Natural killer cell treated with Interleukin-12 subunit alpha and Interleukin-12 subunit beta and Interleukin-15 and Interleukin-18, amount 100 ng/mL, for 72 hours (primary cell): ENCODE data around the gene LHX1. TPM values are rescaled to one million over a fixed set of nuclear protein-coding genes. Genes with fewer than 3 reads are reported as not detected.

Source experiments
- ATAC-seq, 2 donors: fragments of 150-1000 bp; cut with Tn5 transposase in 1 of 2; sonication (Bioruptor Pico), chemical (Tn5 transposase) in 1 of 2; 2 replicates each; pipeline ENCODE4 v1.10.0; 2021
- DNase-seq: peaks from one replicate; pipeline ENCODE4 v3.0.0; 2022; ENCODE audit warnings: low spot score
- H3K27ac Mint-ChIP-seq, 2 donors: 1 replicate in 1 of 2; 2 replicates in 1 of 2; pipeline ENCODE4 v1.8.0; 2022; ENCODE audit warnings: mixed read lengths in 2 of 2, mild to moderate bottlenecking in 1 of 2, moderate library complexity in 1 of 2
- H3K27me3 Mint-ChIP-seq, 2 donors: 1 replicate in 1 of 2; 2 replicates in 1 of 2; pipeline ENCODE4 v1.8.0; 2022; ENCODE audit warnings: mixed read lengths in 2 of 2
- H3K36me3 Mint-ChIP-seq: one replicate; pipeline ENCODE4 v1.8.0; 2022; ENCODE audit warnings: mixed read lengths
- H3K4me1 Mint-ChIP-seq, 2 donors: 1 replicate in 1 of 2; 2 replicates in 1 of 2; pipeline ENCODE4 v1.8.0; 2022; ENCODE audit warnings: low read depth in 2 of 2, mixed read lengths in 2 of 2, mild to moderate bottlenecking in 1 of 2
- H3K4me3 Mint-ChIP-seq: one replicate; pipeline ENCODE4 v1.8.0; 2022; ENCODE audit warnings: mixed read lengths
- H3K9me3 Mint-ChIP-seq: 2 replicates; pipeline ENCODE4 v1.8.0; 2022; ENCODE audit warnings: mixed read lengths
- total RNA-seq, 2 donors: library from RNA; stranded (reverse); gene quantifications; one replicate each; pipeline ENCODE4 v1.2.3, GENCODE V29; 2022

LHX1 gene
- total RNA-seq, 2 donors from 2014 or later = 0.24 TPM; not detected in 1

DNA sequence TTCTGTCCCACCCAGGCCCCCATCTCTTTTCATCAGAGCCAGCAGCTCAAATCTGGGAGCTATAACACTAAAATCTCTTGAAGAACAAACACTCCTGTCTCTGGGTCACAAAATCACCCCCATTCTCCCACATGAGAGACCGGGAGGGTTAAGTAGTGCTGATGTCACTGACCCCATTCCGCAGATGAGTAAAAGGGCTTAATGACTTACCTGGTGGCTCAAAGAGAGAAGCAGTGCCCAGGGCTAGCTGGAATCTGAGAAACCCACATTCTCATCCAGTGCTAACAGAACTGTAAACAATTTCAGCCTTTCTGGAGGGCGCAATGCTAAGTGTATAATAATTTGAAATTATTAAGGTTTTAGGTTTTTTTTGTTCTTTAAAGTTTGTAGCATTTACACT, 26.3 kb upstream of the LHX1 start:
- Mint-ChIP-seq H3K9me3 (no peaks in the 10 kb centered on the region), H3K4me3 (no peak overlapping the region), H3K4me1 (peaks cover 0 to 4% of the 10 kb centered on the region in 2 donors), H3K27me3 (peaks cover 27 to 28% of the 10 kb centered on the region in 2 donors), H3K27ac (no peak overlapping the region), H3K36me3 (no peaks in the 10 kb centered on the region)
- ATAC-seq (no peak), DNase-seq (no peak)

DNA sequence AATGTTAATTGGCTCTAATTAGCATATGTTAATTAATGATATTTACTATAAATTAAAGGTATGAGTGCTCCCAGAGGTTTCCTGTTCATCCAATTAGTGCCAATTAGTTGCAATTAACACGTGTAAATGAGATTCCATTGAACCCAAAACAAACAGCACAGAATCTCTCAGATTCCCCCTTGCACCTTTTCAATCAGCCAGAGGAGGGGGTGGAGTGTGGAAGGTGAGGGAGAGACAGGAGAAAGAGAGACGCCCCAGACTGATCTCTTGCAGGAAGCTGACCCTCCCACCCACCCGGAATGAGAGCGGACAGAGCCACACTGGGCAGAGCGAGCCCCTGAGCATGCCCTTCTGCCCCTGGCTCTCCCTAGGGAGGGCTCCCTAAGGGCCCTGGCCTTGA, 24.1 kb upstream of the LHX1 start:
- no peak overlapping the region for H3K27ac Mint-ChIP-seq
- no peaks in the 10 kb centered on the region for H3K9me3 Mint-ChIP-seq
- DNase-seq = no peak
- H3K27me3 Mint-ChIP-seq = peaks cover 15 to 18% of the 10 kb centered on the region in 2 donors
- H3K4me3 Mint-ChIP-seq = no peak overlapping the region
- peaks cover 0 to 4% of the 10 kb centered on the region in 2 donors for H3K4me1 Mint-ChIP-seq
- no peak for ATAC-seq
- no peaks in the 10 kb centered on the region for H3K36me3 Mint-ChIP-seq

DNA sequence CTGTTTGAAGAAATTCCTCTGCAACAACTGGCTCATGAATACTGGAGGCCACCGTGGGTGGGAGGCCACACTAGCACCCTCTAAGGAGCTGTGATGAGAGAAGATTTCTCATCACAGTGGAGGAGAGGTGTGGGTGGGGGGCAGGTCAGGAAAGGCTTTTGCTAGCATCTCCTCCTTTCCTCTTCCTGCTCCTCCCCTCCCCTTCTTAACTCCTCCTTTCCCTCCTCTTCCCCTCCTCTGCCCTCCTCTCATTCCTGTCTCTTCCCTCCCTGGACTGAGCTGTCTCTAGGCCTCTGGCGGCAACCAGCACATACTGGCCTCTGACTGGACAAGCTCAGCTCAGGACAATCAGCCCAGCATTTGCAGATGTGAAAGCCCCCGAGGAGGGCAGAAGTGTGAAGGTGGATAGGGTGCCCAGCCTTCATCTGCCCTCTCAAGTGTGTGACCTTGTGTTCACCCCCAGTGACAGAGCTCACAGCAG, 19.0 kb upstream of the LHX1 start:
- Mint-ChIP-seq H3K9me3 (no peaks in the 10 kb centered on the region), H3K36me3 (no peaks in the 10 kb centered on the region), H3K27me3 (peaks cover 26 to 33% of the 10 kb centered on the region in 2 donors), H3K4me1 (peaks cover 0 to 4% of the 10 kb centered on the region in 2 donors), H3K4me3 (no peak overlapping the region), H3K27ac (no peak overlapping the region)
- ATAC-seq = no peak
- DNase-seq = no peak

DNA sequence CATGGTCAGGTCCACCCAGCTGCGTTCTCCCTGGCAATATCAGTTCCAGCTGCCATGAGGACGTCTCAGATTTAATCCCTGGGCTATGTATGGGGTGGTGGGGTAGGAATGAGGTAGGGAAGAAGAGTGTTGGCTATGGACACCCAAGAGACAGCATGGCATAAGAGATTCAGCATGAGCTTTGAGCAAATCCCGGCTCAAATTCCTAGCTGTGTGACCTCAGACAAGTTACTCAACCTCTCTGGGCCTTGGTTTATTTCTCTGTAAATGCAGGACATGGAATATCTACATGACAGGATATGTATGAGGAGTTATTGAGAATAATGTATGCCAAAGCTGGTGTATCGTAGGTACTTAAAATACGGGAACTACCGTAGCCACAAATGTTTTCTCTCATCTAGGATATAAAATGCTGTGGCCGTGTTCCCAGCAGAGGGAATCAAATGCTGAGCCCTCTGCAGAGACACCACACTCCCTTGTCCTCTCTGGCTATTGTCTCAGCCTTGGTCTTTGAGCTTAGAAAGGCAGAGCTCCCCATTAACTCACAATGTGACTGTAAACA, 17.8 kb upstream of the LHX1 start:
- no peak overlapping the region for H3K4me3 Mint-ChIP-seq
- H3K27me3 Mint-ChIP-seq = peaks cover 26 to 36% of the 10 kb centered on the region in 2 donors
- no peak overlapping the region for H3K27ac Mint-ChIP-seq
- H3K36me3 Mint-ChIP-seq = no peaks in the 10 kb centered on the region
- DNase-seq (no peak), ATAC-seq (no peak)
- peaks cover 0 to 4% of the 10 kb centered on the region in 2 donors for H3K4me1 Mint-ChIP-seq
- no peaks in the 10 kb centered on the region for H3K9me3 Mint-ChIP-seq

DNA sequence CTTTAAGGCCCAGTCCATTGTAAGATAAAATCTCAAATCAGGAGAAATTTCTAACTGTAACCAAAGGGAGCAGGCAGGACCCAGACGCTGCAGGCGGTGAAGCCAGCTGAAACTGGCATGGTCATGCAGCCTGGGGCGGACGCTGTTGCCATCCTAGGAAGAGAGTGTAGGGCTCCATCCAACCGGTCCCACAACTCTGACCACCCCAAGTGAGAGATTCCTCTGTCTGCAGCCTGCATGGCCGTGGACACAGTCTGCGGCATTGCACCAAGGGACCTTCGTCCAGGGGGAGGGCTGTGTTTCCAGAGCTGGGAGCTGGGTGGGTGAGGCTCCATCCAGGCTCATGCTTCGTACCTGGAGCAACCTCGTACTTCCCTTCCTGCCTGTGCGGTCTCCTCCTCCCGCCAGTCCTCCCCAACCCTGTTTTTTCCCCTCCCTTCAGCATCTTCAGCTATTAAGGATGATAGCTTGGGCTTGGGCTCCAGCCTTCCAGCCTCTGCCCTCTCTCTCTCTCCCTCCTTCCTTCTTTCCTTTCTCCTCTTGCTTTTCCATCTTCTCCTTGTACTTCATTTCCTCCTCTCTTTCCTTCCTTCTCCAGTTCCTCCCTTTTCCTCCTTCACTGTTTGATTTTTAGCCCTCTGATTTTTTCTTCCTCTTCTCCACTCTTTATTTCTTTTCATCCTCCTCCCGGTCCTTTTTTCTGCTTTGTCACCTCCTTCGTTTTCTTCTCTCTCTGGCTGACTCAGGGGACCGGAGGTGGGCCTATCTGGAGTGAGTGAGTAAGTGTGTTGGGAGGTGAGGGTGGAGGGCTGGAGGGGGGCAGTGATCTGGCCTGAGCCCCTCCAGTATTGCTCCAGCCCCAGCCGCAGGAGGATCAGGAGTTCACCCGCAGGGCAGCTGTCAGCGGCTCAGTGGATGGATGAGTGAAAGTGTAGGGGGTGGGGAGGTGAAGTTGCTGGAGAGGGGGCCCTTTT, 17.0 kb upstream of the LHX1 start:
- Mint-ChIP-seq H3K27ac (no peak overlapping the region), H3K36me3 (no peaks in the 10 kb centered on the region)
- no peak for ATAC-seq

DNA sequence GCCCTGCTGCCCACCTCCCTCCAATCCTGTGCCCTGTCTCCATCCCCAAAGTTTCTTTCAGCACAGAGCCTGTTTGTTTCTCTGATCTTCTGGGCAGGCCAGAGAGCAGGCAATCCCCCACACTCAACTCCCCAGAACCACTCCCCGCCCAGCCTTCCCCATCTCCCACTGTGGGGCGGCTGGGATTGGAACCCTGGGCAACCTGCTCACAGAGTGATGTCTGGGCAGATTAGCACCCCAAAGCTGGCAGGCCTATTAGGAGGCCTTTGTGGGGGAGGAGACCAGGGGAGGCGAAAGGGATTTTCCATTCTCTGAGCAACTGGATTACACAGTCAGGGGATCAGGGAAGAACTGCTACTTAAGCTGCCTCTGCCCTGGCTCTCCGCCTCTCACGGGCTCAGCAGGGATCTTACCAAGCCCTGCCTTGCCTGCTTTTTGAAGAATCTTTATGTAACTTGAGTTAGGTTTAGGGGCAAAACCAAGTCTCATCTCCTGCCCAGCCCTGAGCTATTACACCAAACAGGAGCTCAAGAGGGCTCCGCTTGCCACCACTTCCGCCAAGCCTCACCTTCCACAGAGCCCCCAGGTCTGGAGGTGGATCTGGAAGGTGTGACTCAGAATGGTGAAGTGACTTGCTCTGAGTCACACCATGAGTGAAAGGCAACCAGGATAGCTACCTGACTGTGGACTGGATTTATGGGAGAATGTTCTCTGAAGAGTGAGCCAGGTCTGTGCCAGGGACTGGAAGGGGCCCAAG, 16.0 kb upstream of the LHX1 start:
- Mint-ChIP-seq H3K4me3 (no peak overlapping the region), H3K27me3 (peaks cover 26 to 48% of the 10 kb centered on the region in 2 donors)

More for the DNA sequence above, 17.0 kb upstream of the LHX1 start:
- Mint-ChIP-seq H3K4me3 (no peak overlapping the region), H3K9me3 (no peaks in the 10 kb centered on the region), H3K27me3 (peaks cover 26 to 39% of the 10 kb centered on the region in 2 donors), H3K4me1 (peaks cover 0 to 4% of the 10 kb centered on the region in 2 donors)
- DNase-seq = no peak

DNA sequence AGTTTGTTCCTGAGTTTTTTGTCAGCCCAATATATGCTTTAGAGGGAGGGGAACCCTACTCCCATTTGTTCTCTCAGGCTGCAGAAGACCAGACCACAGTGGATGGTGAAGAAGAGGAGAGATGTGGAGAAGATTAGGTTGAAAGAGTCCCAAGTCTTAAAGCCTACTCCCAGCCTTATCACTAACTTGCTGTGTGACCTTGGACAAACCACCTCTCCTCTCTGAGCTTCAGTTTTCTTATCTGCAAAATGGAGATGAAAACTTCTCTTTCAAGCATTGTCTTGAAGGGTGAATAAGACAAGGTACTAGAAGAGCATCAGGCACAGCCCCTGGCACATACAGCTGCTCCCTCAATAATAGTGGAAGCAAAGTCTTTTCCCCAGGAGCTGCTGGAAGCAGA, 15.1 kb upstream of the LHX1 start:
- Mint-ChIP-seq H3K4me3 (no peak overlapping the region), H3K4me1 (no peaks in the 10 kb centered on the region), H3K27me3 (peaks cover 30 to 49% of the 10 kb centered on the region in 2 donors), H3K27ac (no peak overlapping the region), H3K9me3 (no peaks in the 10 kb centered on the region), H3K36me3 (no peaks in the 10 kb centered on the region)
- ATAC-seq = no peak
- DNase-seq = no peak

More for the DNA sequence above, 16.0 kb upstream of the LHX1 start:
- peak; percentile 39 for DNase-seq
- Mint-ChIP-seq H3K27ac (no peak overlapping the region), H3K9me3 (no peaks in the 10 kb centered on the region), H3K4me1 (no peaks in the 10 kb centered on the region), H3K36me3 (no peaks in the 10 kb centered on the region)
- no peak for ATAC-seq

DNA sequence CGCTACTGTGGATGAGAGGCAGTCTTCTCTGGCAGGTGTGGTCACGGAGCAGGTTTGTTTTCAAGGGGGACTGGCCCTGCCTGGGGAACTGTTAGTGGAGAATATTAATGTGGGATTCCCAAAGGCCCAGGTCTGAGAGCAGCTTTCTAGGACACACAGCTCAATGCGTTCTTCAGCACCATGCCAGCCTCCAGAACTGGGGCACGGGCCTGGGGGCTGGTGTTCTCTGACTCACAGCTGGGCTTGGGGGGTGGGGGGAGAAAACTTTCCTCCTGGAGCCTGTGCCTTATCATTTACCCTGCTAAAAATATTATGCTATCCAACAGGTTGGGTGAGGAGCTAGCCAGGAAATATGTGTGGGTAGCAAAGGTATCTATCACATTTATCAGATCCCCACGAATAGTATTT, 13.5 kb upstream of the LHX1 start:
- peak; percentile 44 for DNase-seq
- Mint-ChIP-seq H3K4me1 (peaks cover 8 to 10% of the 10 kb centered on the region in 2 donors), H3K27me3 (peaks cover 40 to 60% of the 10 kb centered on the region in 2 donors), H3K9me3 (no peaks in the 10 kb centered on the region), H3K4me3 (no peak overlapping the region), H3K27ac (no peak overlapping the region), H3K36me3 (no peaks in the 10 kb centered on the region)
- ATAC-seq = no peak

DNA sequence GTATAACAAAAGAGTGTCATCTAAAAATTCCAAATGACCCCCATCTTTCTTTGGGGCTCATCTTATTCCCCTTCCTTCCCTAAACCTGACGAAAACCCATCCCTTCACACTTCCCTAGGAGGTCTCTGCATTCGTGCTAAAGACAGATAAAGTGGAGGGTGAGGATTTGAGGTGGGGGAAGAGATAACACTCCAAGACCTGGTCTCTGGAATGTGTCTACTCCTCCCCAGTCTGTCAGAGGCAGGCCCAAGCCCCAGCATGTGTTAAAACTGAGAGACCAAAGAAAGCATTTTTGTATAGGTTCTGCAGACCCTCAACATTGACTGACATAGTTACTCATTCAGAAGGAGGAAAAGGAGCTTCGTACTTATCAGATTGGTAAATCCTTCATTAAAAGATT, 11.0 kb upstream of the LHX1 start:
- Mint-ChIP-seq H3K4me1 (peaks cover 12 to 13% of the 10 kb centered on the region in 2 donors), H3K27me3 (peaks cover 48 to 63% of the 10 kb centered on the region in 2 donors), H3K36me3 (no peaks in the 10 kb centered on the region), H3K4me3 (no peak overlapping the region), H3K27ac (no peak overlapping the region), H3K9me3 (no peaks in the 10 kb centered on the region)
- ATAC-seq (no peak), DNase-seq (no peak)

DNA sequence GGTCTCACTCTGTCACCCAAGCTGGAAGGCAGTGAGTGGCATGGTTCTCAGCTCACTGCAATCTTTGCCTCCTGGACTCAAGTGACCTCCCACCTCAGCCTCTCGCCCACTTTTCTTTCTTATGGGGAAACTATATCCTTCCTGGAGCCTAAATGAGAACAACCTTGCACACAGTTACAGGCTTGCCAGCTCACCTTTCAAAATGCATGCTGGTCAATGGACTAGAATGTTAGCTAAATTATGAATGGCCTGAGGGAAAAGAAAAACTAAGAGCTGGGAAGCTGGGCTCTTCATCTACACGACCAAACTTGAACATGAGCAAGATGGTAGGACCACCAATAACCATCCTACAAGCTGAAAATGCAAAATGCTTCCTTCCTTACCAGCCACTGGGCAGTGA, 10.6 kb upstream of the LHX1 start:
- Mint-ChIP-seq H3K4me1 (peaks cover 13% of the 10 kb centered on the region in 2 donors), H3K27ac (no peak overlapping the region), H3K9me3 (no peaks in the 10 kb centered on the region), H3K36me3 (no peaks in the 10 kb centered on the region), H3K4me3 (no peak overlapping the region), H3K27me3 (peaks cover 51 to 68% of the 10 kb centered on the region in 2 donors)
- no peak for DNase-seq
- ATAC-seq = no peak

DNA sequence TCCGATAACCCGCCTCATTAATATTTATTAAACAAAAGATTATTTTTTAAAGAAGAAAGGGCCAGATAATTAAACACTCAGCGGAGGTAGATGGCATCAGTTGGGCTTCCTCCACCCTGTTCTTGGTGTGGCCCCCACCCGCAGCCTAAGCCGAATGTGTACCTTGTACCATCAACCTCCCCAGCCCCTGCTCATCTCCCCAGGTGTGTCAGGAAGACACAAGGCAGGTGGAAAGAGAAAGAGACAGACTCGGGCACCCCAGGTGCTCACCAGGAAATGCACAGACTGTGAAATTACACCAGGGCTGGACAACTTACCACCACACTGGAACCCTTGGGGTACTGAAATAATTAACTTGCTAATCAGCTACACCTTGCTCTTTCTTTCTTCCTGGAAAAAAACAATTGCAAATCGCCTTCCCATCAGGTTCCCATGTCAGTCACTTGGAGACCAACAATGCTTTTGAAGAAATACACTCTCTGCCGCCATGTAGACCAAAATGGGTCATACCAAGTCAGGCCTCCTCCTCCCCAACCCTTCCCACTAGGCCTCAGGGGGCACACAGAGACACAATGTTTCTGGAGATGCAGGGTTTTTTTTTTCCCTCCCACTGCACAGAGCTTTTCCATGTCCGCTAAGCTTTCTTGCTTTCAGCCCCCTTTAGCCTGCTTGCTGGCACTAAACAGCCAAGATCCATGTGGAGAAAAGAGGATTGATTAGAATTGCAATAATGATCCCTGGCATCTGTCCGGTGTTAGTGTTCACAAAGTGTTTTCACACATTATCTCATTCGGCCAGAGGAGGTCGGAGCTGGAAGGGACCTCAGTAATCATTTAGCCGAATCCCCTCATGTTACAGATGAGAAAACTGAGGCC, 8.6 kb upstream of the LHX1 start:
- Mint-ChIP-seq H3K27ac (no peak overlapping the region), H3K9me3 (no peaks in the 10 kb centered on the region), H3K4me3 (peak overlapping the region; percentile 1), H3K36me3 (no peaks in the 10 kb centered on the region), H3K27me3 (peaks cover 58 to 76% of the 10 kb centered on the region in 2 donors), H3K4me1 (peaks cover 23 to 27% of the 10 kb centered on the region in 2 donors)
- DNase-seq = peak; percentile 20
- ATAC-seq = no peak

DNA sequence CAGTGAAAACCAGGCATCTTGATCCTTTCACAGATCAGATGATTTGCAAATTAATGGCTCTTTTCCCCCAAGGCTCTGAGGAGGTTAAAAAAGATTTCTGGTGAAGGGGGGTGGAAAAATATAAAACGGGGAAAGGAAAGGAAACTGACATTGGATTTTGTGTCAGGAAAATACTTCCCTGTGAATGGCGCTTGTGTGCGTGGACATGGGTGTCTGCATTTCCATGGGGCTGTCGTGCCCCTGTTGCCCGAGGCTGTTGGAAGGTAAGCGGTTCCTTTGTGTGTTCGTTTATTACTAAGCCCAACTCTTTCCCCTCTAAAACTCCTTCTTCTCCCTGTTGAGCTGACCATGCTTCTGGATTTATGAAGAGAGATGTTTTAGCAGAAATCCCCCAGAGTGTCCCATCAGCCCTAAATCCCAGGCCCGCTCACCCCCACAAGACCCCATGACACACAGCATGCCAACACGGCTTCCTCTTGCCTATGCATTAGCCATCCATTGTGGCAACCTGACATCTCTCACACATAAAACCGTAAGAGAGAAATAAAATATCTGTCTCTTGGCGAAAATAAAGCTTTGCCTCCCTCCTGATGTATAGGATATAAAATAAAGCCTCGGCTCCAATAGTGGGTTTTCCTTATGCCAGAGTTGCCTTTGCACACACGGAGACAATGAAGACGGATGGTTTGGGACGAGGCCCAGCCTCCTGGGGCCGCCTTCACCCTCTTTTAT, 7.3 kb upstream of the LHX1 start:
- ATAC-seq (no peak), DNase-seq (no peak)
- Mint-ChIP-seq H3K4me1 (peaks cover 28 to 35% of the 10 kb centered on the region in 2 donors), H3K27ac (no peak overlapping the region), H3K27me3 (peaks cover 61 to 81% of the 10 kb centered on the region in 2 donors), H3K9me3 (no peaks in the 10 kb centered on the region), H3K36me3 (no peaks in the 10 kb centered on the region), H3K4me3 (no peak overlapping the region)
